Testis (tissue), 3 donors: Measurements from ENCODE around the gene COIL. TPM values are rescaled to one million over a fixed set of nuclear protein-coding genes. Genes with fewer than 3 reads are reported as not detected.

Source experiments
- DNase-seq: peaks from one replicate; pipeline ENCODE4 v3.0.0-alpha.2; 2019
- H3K27ac ChIP-seq, 2 donors: fragments of 200-600 bp; sonication (generic); one replicate each; pipeline ENCODE4 v1.5.1; 2019
- H3K27me3 ChIP-seq: fragments of 200-600 bp; sonication (generic); one replicate; pipeline ENCODE4 v1.5.1; 2019
- H3K36me3 ChIP-seq: fragments of 200-600 bp; sonication (generic); one replicate; pipeline ENCODE4 v1.5.1; 2017; ENCODE audit warnings: low read depth; ENCODE audit errors: missing control alignments
- H3K4me1 ChIP-seq: fragments of 200-600 bp; sonication (generic); one replicate; pipeline ENCODE4 v1.5.1; 2019
- H3K4me3 ChIP-seq, 2 donors: fragments of 200-600 bp; sonication (generic); one replicate each; pipeline ENCODE4 v1.5.1; 2017 to 2019
- H3K9me3 ChIP-seq: fragments of 200-600 bp; sonication (generic); one replicate; pipeline ENCODE4 v1.5.1; 2017
- POLR2A ChIP-seq: fragments of 450-650 bp; IDR thresholded peaks from one replicate; pipeline ENCODE4 v1.6.1; 2017; ENCODE audit warnings: antibody characterized with exemption, mild to moderate bottlenecking, moderate library complexity
- WGBS, 2 donors: methylation state at CpG; one replicate each; pipeline ENCODE4 v1.1.5; 2018; 5-methylcytosine and 5-hydroxymethylcytosine counted together
- intact Hi-C: fragments of 100-400 bp; cut with DNase I; formaldehyde crosslinking; loops from one replicate; pipeline ENCODE4 v1.15.1; 2023; ENCODE audit warnings: low total_unique reads
- polyA plus RNA-seq: library from polyadenylated mRNA; stranded (reverse); fragments of 350-450 nt; fragmentation: Illumina TruSeq; extraction: RNeasy Lipid Tissue Mini Kit (QIAGEN cat#74804); gene quantifications from one replicate; pipeline ENCODE4 v1.2.3, GENCODE V29; 2014; ENCODE audit warnings: low read depth, low replicate concordance; ENCODE audit not compliant: insufficient read depth
- total RNA-seq, 2 donors: library from RNA; depleted of rRNA; stranded (reverse); fragments of >200 nt; gene quantifications; one replicate each; pipeline ENCODE4 v1.2.3, GENCODE V29; 2016
- TF ChIP-seq, protein P1 (sequence below), 3 experiments: fragments of 450-650 bp in 2 of 3; fragments of 200-600 bp in 1 of 3; sonication (generic) in 1 of 3; IDR thresholded peaks; one replicate each; pipeline ENCODE4 v1.5.1; 2016 to 2019; ENCODE audit warnings: antibody characterized with exemption in 3 of 3, mild to moderate bottlenecking in 2 of 3, moderate library complexity in 1 of 3

The COIL gene
- total and polyA plus RNA-seq, 3 donors from 2014 or later = 48.4 to 214 (median 87.6) TPM

DNA sequence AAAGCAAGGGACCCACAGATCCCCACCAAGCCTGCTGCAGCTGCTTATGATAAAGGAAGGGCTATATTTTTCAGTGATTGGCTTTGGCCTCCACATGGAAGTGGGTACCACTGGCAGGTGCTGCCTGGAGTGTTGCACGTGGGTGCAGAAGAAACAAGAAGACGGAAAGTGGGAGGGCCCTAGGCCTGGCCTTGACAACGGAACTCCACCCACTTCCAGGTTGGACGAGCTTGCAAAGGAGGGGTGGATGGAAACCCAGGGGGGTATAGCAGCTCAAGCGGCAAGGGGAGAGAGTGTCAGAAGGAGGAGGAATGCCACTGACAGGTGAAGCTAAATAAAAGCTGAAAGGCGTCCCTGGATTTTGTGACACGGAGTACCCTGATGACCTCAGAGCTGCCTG lies 67.3 kb downstream of the COIL start:
- no peak for DNase-seq
- no peaks in the 10 kb centered on the region for H3K9me3 ChIP-seq
- TF ChIP-seq POLR2A = no peak
- TF ChIP-seq, protein P1, sequence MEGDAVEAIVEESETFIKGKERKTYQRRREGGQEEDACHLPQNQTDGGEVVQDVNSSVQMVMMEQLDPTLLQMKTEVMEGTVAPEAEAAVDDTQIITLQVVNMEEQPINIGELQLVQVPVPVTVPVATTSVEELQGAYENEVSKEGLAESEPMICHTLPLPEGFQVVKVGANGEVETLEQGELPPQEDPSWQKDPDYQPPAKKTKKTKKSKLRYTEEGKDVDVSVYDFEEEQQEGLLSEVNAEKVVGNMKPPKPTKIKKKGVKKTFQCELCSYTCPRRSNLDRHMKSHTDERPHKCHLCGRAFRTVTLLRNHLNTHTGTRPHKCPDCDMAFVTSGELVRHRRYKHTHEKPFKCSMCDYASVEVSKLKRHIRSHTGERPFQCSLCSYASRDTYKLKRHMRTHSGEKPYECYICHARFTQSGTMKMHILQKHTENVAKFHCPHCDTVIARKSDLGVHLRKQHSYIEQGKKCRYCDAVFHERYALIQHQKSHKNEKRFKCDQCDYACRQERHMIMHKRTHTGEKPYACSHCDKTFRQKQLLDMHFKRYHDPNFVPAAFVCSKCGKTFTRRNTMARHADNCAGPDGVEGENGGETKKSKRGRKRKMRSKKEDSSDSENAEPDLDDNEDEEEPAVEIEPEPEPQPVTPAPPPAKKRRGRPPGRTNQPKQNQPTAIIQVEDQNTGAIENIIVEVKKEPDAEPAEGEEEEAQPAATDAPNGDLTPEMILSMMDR (IDR thresholded peaks at IDR 0.05) = no peak
- no peaks in the 10 kb centered on the region for H3K4me1 ChIP-seq
- H3K4me3 ChIP-seq = no peak overlapping the region
- no peak overlapping the region for H3K27ac ChIP-seq
- no peaks in the 10 kb centered on the region for H3K36me3 ChIP-seq
- H3K27me3 ChIP-seq = no peaks in the 10 kb centered on the region
- WGBS, 2 donors = 64 to 73% methylated on average over 7 of the region's 7 CpGs
- intact Hi-C loops = no loop called here

DNA sequence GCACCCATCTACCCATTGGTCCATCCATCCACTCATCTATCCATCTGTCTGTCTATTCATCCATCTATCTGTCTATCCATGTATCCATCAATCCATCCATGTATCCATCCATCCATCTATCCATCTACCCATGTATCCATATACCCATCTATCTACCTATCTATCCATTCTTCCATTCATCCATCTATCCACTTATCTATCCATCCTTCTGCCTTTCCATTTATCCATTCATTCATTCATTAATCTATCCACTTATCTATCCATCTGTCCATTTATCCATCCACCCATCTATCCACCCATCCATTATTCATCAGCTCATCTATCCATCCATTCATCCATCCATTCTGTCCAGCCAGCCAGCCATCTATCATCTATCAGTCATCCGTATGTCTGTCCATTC lies 68.5 kb downstream of the COIL start:
- H3K27me3 ChIP-seq = no peaks in the 10 kb centered on the region
- TF ChIP-seq POLR2A = no peak
- TF ChIP-seq, protein P1 (IDR thresholded peaks at IDR 0.05) = no peak
- no peak overlapping the region for H3K4me3 ChIP-seq
- no peak for DNase-seq
- H3K36me3 ChIP-seq = no peaks in the 10 kb centered on the region
- H3K9me3 ChIP-seq = no peaks in the 10 kb centered on the region
- no peak overlapping the region for H3K27ac ChIP-seq
- intact Hi-C loops = no loop called here
- 93 to 97% methylated on average over 1 of the region's 1 CpG for WGBS, 2 donors
- no peaks in the 10 kb centered on the region for H3K4me1 ChIP-seq

DNA sequence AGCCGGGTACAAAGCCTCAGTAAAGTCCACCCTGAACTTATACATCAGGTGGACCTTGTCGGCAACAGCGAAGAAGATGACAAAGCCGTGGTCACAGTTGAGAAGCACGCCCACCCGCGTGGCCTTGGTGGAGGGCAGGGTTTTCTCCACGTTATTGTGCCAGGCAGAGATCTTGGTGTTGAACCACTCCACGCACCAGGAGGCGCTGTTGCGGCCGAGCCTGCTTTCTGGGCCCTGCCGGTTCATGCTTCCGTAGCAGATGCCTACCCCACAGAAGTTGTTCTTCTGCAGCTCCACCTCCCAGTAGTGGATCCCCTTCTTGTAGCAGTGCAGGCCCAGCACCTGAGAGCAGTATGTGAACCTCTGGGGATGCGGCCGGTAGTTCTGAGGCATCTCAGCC lies 69.1 kb downstream of the COIL start:
- peak; percentile 35 for DNase-seq
- 86 to 89% methylated on average over 15 to 16 of the region's 16 CpGs for WGBS, 2 donors

DNA sequence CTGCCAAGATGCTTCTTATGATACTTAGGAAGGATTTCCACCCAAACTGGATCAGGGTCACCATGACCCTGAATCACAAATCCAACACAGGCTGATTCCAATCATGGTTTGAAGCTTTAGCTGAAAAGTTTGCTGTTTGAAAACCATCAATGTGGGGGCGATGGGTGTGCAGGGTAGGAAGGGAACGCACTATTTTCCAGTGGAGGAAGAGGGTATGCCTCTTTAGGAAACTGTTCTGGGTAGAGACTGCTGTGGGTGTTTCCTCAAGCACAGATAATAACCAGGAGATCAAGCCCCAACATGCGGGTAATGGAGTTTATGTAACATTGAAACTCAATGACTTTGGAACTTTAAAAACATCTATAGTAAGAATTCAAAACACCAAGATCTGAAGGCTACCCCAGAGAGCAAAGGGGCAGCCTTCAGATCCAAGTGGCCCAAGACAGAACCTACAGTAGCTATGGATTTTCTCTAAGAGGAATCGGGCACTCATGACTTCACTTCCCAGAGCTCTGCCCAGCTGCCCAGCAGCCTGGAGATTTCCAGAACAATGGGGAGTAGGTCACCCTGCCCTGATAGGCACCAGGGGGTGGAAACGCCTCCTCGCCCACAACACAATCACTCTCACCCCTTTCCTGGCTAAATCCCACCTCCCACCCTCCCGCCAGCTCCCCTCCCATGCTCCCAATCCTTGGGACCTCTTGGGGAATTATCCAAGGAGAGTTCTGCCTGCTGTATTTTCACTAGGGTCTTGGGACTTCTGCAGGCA lies 69.8 kb downstream of the COIL start:
- Histone ChIP-seq H3K36me3 (no peaks in the 10 kb centered on the region), H3K4me1 (no peaks in the 10 kb centered on the region), H3K9me3 (no peaks in the 10 kb centered on the region), H3K27ac (no peak overlapping the region), H3K4me3 (no peak overlapping the region), H3K27me3 (no peaks in the 10 kb centered on the region)
- TF ChIP-seq, protein P1 (IDR thresholded peaks at IDR 0.05) = no peak
- TF ChIP-seq POLR2A = no peak
- DNase-seq = no peak
- intact Hi-C loops = no loop called here
- WGBS, 2 donors = 84 to 85% methylated on average over 5 to 7 of the region's 7 CpGs

More for the DNA sequence above, 69.1 kb downstream of the COIL start:
- no peaks in the 10 kb centered on the region for H3K27me3 ChIP-seq
- intact Hi-C loops = no loop called here
- H3K9me3 ChIP-seq = no peaks in the 10 kb centered on the region
- no peak overlapping the region for H3K4me3 ChIP-seq
- H3K27ac ChIP-seq = no peak overlapping the region
- TF ChIP-seq, protein P1 (IDR thresholded peaks at IDR 0.05) = peak in 2 of 3 experiments; percentile 4 to 22
- no peak for TF ChIP-seq POLR2A
- no peaks in the 10 kb centered on the region for H3K4me1 ChIP-seq
- no peaks in the 10 kb centered on the region for H3K36me3 ChIP-seq

DNA sequence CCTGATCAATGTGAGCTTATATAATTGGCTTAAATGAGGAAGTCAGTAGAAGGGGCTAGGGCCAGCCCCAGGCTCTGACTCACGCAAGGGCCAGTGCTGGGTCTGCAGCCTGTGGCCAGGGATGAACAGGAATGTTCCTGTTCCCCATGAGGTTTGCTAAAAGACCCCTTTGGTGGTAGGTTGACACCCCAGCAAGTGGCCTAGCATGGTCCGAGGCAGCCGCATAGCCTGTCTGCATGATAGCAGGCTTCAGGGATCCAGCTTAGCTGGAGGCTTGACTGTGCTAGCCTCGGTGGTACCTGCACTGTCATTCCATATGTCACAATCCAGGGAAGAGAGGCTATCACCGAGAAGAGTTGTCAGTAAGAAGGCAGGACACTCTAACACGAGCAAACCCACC lies 70.5 kb downstream of the COIL start:
- intact Hi-C loops = no loop called here
- 93 to 100% methylated on average over 3 to 6 of the region's 6 CpGs for WGBS, 2 donors
- H3K36me3 ChIP-seq = no peaks in the 10 kb centered on the region

More for the DNA sequence above, 70.5 kb downstream of the COIL start:
- Histone ChIP-seq H3K9me3 (no peaks in the 10 kb centered on the region), H3K4me1 (no peaks in the 10 kb centered on the region), H3K27ac (no peak overlapping the region), H3K27me3 (no peaks in the 10 kb centered on the region), H3K4me3 (no peak overlapping the region)
- DNase-seq = no peak
- no peak for TF ChIP-seq POLR2A
- TF ChIP-seq, protein P1 (IDR thresholded peaks at IDR 0.05) = no peak
